Skeletal muscle tissue (tissue), 4 donors: ENCODE results near the gene SLX4IP. TPM values are rescaled to one million over a fixed set of nuclear protein-coding genes. Genes with fewer than 3 reads are reported as not detected.

ENCODE experiments used
- H3K27ac ChIP-seq: one replicate; pipeline ENCODE4 v1.7.0; 2013; ENCODE audit warnings: mild to moderate bottlenecking, low read depth, low read length, inconsistent platforms
- H3K27me3 ChIP-seq, 3 donors: one replicate each; pipeline ENCODE4 v1.7.0; 2013; ENCODE audit warnings: low read length in 3 of 3; ENCODE audit not compliant: control insufficient read depth in 3 of 3, insufficient read depth in 3 of 3
- H3K36me3 ChIP-seq, 3 donors: one replicate each; pipeline ENCODE4 v1.7.0; 2013; ENCODE audit warnings: low read length in 3 of 3; ENCODE audit not compliant: control insufficient read depth in 3 of 3, insufficient read depth in 3 of 3
- H3K4me1 ChIP-seq, 3 donors: one replicate each; pipeline ENCODE4 v1.7.0; 2013; ENCODE audit warnings: low read length in 3 of 3, mild to moderate bottlenecking in 3 of 3; ENCODE audit not compliant: control insufficient read depth in 3 of 3, insufficient read depth in 3 of 3
- H3K4me3 ChIP-seq, 3 donors: one replicate each; pipeline ENCODE4 v1.7.0; 2013; ENCODE audit warnings: low read length in 3 of 3
- H3K9ac ChIP-seq, 3 donors: one replicate each; pipeline ENCODE4 v1.7.0; 2013; ENCODE audit warnings: low read length in 3 of 3, mild to moderate bottlenecking in 3 of 3, moderate library complexity in 2 of 3, low read depth in 1 of 3
- H3K9me3 ChIP-seq, 3 donors: one replicate each; pipeline ENCODE4 v1.7.0; 2013; ENCODE audit warnings: low read length in 3 of 3; ENCODE audit not compliant: control insufficient read depth in 3 of 3
- total RNA-seq: library from RNA; depleted of rRNA; stranded (reverse); fragments of >200 nt; gene quantifications from one replicate; pipeline ENCODE4 v1.2.3, GENCODE V29; 2014
- donor health status: Osteomylitis.

The SLX4IP gene
- total RNA-seq, 1 donor from 2014 or later = 4.2 TPM

DNA sequence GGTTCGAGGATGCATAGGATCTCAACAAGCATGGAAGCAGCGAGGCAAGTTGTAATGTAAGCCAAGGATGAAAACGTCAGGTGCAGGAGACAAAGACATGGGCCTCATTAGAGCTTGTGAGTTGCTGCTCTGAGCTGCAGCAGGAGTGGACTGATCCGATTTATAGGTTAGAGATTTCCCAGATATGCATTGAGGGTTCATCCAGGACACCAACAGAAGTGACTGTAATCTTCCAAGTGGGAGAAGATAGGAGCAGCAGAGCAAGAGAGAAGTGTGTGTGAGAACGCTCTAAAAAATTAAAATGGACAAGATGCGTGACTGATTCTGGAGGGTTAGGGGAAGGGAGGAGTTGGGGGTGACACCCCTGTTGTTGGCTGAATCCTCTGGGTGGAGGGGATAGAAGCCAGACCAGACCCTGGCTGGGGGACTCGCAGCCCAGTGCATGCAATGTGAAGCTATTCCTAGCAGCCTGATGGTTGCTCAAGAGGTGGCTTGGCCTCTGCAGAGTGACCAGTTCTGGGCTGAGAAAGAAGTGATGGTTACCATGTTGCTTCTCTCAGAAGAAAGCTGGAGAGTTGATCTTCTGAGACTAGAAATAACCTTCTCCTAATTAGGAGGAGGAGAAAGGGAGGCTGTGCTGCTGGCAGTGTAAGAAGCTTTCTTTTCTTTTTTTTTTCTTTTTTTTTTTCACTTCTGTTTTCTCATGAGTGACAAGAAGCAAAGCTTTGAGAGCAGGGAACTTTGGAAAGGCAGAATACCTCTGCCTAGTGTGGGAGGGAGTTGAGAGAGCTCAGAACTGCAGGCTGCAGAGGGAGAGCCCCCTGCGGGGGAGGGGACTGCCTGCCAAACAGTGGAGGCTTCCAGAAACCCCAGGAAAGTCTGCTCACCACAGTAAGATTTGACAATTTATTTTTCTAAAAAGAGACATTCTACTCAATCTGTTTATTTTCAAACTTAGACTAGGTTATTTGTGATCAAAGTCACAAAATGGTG lies 116.9 kb downstream of the SLX4IP start:
- no peak overlapping the region for H3K27ac ChIP-seq
- no peaks in the 10 kb centered on the region for H3K36me3 ChIP-seq
- no peaks in the 10 kb centered on the region for H3K4me1 ChIP-seq
- H3K9ac ChIP-seq = no peak overlapping the region
- no peaks in the 10 kb centered on the region for H3K9me3 ChIP-seq
- H3K27me3 ChIP-seq = no peaks in the 10 kb centered on the region
- H3K4me3 ChIP-seq = no peak overlapping the region

GRCh38 chr20:10553326-10553984 lies 118.3 kb downstream of the SLX4IP start:
- H3K9ac ChIP-seq = no peak overlapping the region
- no peak overlapping the region for H3K4me3 ChIP-seq
- no peaks in the 10 kb centered on the region for H3K9me3 ChIP-seq
- no peak overlapping the region for H3K27ac ChIP-seq
- H3K27me3 ChIP-seq = no peaks in the 10 kb centered on the region
- no peaks in the 10 kb centered on the region for H3K4me1 ChIP-seq
- H3K36me3 ChIP-seq = no peaks in the 10 kb centered on the region

DNA sequence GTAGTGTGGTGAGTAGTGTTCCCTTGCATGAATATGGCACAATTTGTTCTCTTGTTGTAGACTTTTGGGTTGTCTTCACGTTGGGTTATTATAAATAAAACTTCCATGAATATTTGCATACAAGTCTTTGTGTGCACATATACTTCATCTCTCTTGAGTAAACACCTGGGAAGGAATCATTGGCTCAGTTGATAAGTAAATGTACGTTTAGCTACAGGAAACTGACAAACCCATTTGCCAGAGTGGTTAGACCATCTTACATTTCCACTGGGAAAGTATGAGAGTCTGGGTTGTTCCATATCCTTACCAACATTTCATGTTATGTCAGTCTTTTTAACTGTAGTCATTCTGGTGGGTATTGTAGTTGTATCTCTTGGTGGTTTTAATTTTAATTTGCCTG lies 119.2 kb downstream of the SLX4IP start:
- H3K4me3 ChIP-seq = no peak overlapping the region
- H3K9ac ChIP-seq = no peak overlapping the region
- H3K4me1 ChIP-seq = no peaks in the 10 kb centered on the region
- no peaks in the 10 kb centered on the region for H3K36me3 ChIP-seq
- no peak overlapping the region for H3K27ac ChIP-seq
- no peaks in the 10 kb centered on the region for H3K27me3 ChIP-seq
- no peaks in the 10 kb centered on the region for H3K9me3 ChIP-seq

DNA sequence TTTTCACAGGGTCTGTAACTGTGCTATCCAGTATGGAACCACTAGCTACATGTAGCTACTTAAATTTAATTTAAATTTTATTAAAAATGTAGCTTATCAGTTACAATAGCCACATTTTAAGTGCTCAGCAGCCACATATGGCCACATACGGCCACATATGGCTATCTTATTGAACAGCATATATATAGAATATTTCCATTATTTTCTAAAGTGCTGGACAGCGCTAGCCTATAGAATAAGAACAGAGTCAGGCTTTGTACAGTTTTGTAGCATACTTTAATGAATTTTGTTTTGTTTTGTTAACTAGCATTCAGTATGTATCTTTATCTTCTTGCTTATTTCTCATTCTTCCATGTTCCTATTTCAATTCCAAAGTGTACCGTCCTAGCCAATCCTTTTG lies 120.3 kb downstream of the SLX4IP start:
- Histone ChIP-seq H3K36me3 (no peaks in the 10 kb centered on the region), H3K9ac (no peak overlapping the region), H3K27me3 (no peaks in the 10 kb centered on the region), H3K4me3 (no peak overlapping the region), H3K27ac (no peak overlapping the region), H3K9me3 (no peaks in the 10 kb centered on the region), H3K4me1 (no peaks in the 10 kb centered on the region)

DNA sequence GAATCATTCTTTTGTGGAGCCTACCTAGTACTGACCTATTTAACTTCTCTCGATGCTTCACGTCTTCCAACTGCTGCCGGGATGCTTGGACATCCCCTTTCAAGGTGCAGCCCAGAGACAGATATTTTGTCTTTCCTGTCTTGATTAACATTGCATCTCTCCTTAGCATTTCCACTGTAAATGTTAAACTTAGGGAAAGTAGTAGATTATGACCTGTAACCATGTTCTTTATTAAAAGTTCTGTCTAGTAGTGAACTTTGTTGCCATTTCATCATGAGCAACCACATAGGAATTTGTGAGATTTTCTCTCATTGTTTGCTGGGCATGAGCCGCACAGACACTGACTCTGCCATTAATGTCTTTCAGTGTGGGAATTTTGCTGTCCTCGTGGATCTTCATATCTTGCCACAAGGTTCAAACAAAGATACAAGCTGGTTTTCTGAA lies 120.8 kb downstream of the SLX4IP start:
- no peak overlapping the region for H3K9ac ChIP-seq
- no peak overlapping the region for H3K4me3 ChIP-seq
- H3K27me3 ChIP-seq = no peaks in the 10 kb centered on the region
- H3K27ac ChIP-seq = no peak overlapping the region
- no peaks in the 10 kb centered on the region for H3K4me1 ChIP-seq
- no peaks in the 10 kb centered on the region for H3K9me3 ChIP-seq
- no peaks in the 10 kb centered on the region for H3K36me3 ChIP-seq

- Histone ChIP-seq H3K4me1 (no peaks in the 10 kb centered on the region), H3K27ac (no peak overlapping the region), H3K36me3 (no peaks in the 10 kb centered on the region), H3K9ac (no peak overlapping the region), H3K4me3 (no peak overlapping the region), H3K9me3 (no peaks in the 10 kb centered on the region), H3K27me3 (no peaks in the 10 kb centered on the region)
Measured at GRCh38 chr20:10556519-10557083, 121.5 kb downstream of the SLX4IP start.

DNA sequence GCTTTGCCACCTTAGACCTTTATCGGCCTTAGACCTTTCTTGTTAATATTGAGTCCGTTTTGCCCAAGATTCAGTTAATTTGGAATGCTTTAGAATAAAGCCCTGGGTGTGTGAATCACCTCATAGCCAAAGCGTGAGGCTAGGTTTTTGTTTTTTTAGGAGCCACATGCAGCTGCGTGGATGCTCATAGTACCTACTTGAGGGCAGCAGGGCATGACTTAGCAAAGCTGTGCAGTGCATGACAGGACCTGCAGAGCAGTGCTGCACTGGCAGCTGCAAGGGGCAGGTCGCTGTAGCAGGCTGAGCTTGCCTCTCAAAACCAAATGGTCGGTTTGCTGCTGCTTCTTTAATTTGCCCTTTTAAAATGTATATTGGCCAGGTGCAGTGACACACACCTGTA lies 122.6 kb downstream of the SLX4IP start:
- no peaks in the 10 kb centered on the region for H3K4me1 ChIP-seq
- no peak overlapping the region for H3K27ac ChIP-seq
- H3K9ac ChIP-seq = no peak overlapping the region
- H3K27me3 ChIP-seq = no peaks in the 10 kb centered on the region
- H3K4me3 ChIP-seq = no peak overlapping the region
- no peaks in the 10 kb centered on the region for H3K36me3 ChIP-seq
- H3K9me3 ChIP-seq = no peaks in the 10 kb centered on the region

- Histone ChIP-seq H3K9ac (no peak overlapping the region), H3K27ac (peak overlapping the region; percentile 11)
Measured at GRCh38 chr20:10558635-10559187, 123.6 kb downstream of the SLX4IP start.

GRCh38 chr20:10559266-10559665 lies 124.2 kb downstream of the SLX4IP start:
- no peaks in the 10 kb centered on the region for H3K36me3 ChIP-seq
- no peak overlapping the region for H3K9ac ChIP-seq
- no peaks in the 10 kb centered on the region for H3K9me3 ChIP-seq
- H3K27me3 ChIP-seq = no peaks in the 10 kb centered on the region
- no peaks in the 10 kb centered on the region for H3K4me1 ChIP-seq
- H3K27ac ChIP-seq = no peak overlapping the region
- H3K4me3 ChIP-seq = no peak overlapping the region

More at GRCh38 chr20:10558635-10559187, 123.6 kb downstream of the SLX4IP start:
- no peaks in the 10 kb centered on the region for H3K36me3 ChIP-seq
- H3K27me3 ChIP-seq = no peaks in the 10 kb centered on the region
- H3K4me1 ChIP-seq = no peaks in the 10 kb centered on the region
- H3K4me3 ChIP-seq = no peak overlapping the region
- H3K9me3 ChIP-seq = no peaks in the 10 kb centered on the region
